GM21360 (cell line): ENCODE measurements around the gene THAP2.
"Not testable (repeated sequence)": the region's sequence is repeated elsewhere in the genome, so short reads cannot be mapped to it uniquely, and the experiment has no call there.

Experiments
- ATAC-seq: cut with Tn5 transposase; IDR thresholded peaks from one replicate; pipeline ENCODE4 v1.9.1; 2021; ENCODE audit warnings: mild to moderate bottlenecking, moderate library complexity; ENCODE audit not compliant: unreplicated experiment

Gene THAP2

GRCh38 chr12:71702181-71702580 lies 38.1 kb downstream of the THAP2 start:
- not testable (repeated sequence) for ATAC-seq

GRCh38 chr12:71702590-71702989 lies 38.5 kb downstream of the THAP2 start:
- no peak for ATAC-seq

GRCh38 chr12:71703206-71703605 lies 39.1 kb downstream of the THAP2 start:
- no peak for ATAC-seq

- ATAC-seq = no peak
These were observed 40.8 kb downstream of the THAP2 start for GRCh38 chr12:71704920-71705319.

GRCh38 chr12:71708658-71709057 lies 44.6 kb downstream of the THAP2 start:
- ATAC-seq = no peak

- ATAC-seq = no peak
These were observed 46.4 kb downstream of the THAP2 start for GRCh38 chr12:71710276-71711125.

- no peak for ATAC-seq
These were observed 54.5 kb downstream of the THAP2 start for GRCh38 chr12:71718611-71719010.

- no peak for ATAC-seq
These were observed 55.7 kb downstream of the THAP2 start for GRCh38 chr12:71719647-71720370.

GRCh38 chr12:71721783-71722505 lies 57.8 kb downstream of the THAP2 start:
- no peak for ATAC-seq

- no peak for ATAC-seq
These were observed 60.9 kb downstream of the THAP2 start for GRCh38 chr12:71725011-71725410.

- ATAC-seq = no peak
These were observed 62.4 kb downstream of the THAP2 start for GRCh38 chr12:71726548-71726947.

GRCh38 chr12:71727958-71728357 lies 63.9 kb downstream of the THAP2 start:
- ATAC-seq = no peak
